COR-L47 (cell line): ENCODE measurements around the gene YY1.

ENCODE experiments used
- DNase-seq: peaks from one replicate; lab custom pipeline; 2025; lab: John Stamatoyannopoulos, UW

The YY1 gene

DNA sequence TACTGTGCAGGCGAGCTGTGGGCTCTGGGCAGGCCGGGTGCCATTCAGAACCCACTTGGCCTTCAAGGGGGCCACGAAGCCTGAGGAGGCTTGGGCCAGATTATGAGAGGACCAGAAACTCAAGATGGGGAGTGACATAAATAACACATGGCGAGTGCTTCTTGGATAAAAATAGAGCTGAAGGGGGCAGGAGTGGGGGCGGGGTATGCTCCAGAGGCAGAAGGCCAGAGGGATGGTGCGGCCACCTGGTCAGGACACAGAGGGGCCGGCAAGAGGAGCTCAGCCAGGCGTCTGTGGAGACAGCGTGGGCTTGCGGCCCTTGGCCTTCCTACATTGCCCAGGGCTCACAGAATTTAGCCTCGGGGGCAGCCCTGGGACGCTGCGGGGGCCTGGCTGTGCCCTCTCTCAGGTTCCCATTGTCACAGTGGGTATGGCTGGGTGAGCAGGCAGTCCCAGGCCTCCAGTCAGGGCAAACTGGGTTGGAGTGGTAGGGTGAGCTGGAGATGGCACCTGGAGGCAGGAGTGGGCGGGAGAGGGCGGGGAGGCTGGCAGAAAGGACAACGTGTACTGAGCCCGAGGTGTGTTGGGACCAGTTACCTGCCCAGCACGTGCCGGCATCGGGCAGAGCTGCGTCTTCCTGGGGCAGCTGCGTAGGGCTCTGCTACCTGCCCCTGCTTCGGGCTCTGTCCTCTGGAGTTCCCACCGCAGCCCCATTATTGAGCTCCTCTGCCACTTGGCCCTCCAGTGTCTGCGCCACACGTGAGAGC, 74.7 kb downstream of the YY1 start:
- no peak for DNase-seq

DNA sequence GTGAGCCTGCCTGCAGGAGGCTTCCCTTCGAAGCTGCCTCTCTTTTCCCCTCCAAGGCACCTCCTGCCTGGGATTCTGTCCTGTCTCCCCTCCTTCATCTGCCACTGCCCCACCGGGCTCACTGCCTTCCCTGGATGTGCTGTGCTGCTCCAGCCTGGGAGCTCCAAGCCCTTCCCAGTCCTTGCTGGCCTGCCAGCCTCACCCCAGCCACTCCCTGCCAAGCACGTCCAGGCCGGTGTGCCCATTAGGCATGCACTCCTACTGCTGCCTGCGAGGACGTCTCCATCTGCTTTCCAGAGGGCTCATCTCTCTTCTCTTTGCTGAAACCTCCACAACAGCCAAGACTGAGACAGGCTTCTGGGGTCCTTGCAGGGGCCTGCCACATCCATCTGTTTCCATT, 75.8 kb downstream of the YY1 start:
- DNase-seq, result no peak

DNA sequence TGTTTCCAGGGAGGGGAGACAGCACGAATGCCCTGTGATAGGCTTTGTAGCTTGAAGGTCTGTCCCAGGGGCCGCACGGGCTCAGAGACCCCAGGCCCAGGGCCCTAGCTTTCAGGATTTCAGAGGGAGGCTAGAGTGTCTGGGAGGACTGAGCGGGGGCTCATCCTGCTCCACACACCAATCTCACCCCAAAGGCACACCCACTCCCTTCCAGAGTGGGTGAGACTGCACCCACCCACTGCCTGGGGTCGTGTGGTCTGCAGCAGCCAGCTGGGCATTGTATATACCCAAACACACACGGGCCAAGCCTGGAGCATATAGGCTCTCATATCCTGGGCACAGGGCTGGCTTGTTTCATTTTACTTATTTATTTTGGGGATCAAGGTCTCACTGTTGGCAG, 78.4 kb downstream of the YY1 start:
- no peak for DNase-seq

DNA sequence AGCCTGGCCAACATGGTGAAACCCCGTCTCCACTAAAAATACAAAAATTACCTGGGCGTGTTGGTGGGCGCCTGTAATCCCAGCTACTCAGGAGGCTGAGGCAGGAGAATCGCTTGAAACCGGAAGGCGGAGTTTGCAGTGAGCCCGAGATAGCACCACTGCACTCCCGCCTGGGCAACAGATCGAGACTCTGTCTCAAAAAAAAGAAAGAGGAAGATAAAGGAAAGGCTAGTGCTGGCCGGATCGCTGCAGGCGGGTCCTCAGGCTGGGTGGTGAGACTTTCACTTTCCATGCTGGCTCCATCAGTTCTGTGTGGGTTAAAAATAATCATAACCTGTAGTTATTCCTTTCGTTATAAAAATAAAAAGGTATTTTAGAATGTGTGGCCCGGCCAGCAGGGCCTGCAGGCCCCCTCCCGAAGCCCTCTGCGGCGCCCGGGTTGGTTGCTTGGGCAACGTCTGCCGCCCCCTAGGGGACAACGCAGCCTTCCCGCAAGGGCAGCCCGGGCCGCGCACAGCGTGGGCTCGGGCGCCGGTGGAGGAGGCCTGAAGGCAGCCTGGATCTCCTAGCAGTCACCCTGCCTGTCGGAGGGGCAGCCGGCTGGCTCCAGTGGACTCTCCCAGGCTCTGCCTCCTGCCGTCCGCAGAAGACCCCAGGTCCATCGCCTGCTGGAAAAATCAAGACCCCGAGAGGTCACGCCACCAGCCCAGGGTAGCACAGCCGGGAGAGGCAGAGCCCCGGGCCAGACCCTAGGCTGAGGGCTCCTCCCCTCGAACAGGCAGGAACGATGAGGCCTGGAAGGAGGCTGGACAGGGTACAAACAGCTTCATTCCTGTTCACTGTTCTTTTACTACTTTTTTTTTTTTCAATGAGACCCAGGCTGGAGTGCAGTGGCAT, 79.2 kb downstream of the YY1 start:
- no peak for DNase-seq

DNA sequence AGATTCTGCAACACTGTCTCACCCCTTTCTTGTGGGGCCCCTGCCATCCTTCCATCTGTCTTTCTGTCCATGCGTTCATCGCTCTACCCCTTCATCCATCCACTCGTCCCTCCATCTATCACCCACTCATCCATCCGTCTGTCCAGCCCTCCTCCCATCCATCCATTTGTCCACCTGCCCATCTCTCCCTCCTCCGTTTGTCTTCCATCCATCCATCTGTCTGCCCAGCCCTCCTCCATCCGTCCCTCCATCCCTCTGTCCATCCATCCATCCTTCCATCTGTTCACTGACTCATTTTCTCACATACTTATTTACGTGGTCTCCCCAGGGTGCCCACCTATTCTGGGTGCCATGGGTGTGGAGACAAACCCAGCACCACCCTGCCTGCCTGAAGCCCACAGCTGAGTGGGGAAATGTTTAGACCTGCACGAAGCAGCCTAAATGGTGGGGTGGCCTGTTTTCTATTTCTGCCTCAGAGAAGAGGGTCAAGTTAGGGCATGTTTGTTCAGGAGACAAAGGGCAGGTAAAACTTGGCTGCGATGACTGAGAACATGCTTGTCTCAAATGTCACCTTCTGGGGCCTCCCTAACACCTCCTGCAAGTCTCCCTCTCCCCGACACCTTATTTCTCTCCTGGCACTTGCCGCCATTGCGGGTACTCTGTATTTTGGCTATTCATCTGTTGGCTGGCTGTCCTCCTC, 81.4 kb downstream of the YY1 start:
- no peak for DNase-seq

DNA sequence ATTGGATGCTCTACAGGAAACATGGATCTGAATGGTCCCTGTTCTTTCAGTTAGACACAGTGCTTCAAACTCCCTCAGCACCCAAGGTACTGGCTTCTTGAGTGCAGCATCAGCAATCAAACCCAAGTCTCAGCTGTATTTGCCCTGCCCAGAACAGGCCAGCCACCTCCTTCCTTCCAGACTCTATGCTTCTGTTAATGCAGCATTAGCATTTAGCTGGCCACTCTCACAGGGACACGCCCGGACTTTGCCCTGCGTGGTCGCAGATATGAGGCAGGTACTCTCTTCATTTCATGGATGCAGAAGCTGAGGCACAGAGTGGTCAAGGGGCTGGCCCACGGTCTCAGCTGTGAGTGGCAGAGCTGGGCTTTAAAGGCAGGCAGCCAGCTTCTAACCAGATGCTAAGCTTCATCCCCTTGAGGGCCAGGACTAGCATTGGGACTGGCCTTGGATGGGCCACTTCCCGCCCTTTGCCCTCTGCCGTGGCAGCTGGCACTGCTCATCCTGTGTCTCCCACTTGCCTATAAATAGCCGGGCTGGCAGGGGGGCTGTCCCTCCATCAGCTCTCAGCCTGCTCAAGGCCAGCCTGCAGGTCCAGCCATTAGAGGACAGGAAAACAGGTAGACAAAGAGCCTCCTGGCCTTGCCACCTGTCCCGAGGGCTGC, 82.7 kb downstream of the YY1 start:
- no peak for DNase-seq

DNA sequence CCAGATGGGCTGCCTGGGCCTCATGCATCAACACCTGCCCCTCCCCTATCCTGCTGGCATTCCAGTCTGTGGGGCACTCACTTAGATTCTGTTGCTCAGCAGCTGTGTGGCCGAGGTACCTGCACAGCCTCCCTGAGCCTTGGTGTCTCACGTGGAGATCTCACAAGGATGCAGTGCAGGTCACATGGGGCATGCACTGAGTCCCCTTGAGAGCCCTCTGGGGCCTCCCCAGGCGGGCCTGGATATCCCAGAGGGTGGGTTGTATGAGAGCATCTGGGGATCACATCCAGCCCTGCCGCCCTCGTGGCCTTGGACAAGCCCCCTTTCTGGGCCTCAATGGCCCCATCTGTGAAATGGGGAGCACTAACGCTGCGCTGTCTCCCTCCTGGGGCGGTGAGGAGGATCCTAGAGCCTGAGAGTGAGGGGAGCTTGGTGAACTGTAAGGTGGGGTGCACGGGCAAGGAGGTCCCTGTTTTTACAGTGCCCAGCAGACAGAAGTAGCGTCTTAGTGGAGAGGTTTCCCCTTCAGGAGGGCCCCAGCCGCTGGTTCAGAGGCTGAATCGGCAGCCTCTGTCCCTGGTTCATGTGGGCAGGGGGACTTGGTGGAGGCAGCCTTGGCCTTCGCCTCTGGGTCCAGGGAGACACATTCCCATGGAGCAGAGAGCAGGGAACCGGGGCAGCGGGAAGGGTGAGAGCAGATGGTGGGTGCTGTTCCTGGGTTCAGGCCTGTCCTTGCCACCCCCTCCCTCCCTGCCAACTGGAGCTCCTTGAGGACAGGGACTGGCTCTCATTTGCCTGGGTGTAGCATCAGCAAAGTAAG, 83.4 kb downstream of the YY1 start:
- no peak for DNase-seq

DNA sequence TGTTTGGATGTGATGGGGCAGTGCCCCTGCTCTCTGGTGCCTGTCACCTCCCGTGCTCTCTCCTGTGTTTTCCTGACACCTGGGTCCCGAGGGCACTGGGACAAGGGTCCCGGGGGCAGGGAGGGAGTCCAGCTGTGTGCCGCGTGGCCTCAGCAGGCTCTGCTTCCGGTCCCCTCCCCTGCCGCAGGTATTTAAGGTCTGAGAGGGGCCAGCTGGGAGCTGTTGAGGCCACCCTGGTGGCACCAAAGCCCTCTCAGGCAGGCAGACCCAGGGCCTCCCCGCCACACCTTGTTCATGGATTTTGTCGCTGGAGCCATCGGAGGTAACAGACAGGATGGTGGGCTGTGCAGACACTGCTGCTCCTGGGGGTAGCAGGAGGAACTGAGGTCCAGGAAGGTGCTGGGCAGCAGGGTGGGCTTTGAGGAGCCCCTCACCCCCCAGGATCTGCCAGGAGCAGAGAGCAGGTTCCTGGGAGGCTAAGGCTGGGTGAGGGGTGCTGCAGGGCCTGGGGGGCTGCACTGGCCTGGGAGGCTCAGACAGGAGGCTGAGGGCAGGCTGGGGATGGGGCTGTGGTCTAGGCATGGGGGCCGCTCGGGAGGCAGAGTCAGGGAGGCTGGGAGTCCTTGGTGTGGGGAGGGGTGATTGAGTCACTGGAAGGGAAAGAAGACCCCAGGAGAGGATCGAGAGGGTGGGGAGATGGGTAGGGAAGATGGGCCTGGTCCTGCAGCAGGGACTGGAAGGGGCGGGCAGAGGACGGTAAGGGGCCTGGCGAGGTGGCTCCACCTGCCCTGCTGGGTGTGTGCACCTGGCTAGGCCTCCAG, 84.4 kb downstream of the YY1 start, which contains the start of gene SLC25A47:
TSS of gene SLC25A47 (plus strand) at position 219 of the 821 bp plus-strand sequence. CDS start at position 295, 76 bp downstream.
- DNase-seq, result no peak

DNA sequence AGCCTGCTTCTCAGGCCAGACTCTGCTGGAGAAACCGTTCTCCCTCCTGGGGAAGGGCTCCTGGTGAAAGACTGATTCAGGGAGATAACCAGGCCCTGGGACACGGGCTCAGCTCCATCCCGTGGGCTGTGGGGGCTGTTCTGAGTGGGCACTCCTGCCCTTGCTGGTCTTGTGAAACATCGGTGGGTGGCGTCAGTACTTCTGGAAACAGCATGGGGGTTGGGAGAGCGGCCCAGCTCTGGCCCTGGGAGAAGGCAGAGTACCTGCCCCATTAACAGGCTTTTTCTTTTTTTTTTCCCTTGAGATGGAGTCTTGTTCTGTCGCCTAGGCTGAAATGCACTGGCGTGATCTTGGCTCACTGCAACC, 85.0 kb downstream of the YY1 start:
- DNase-seq, result no peak

DNA sequence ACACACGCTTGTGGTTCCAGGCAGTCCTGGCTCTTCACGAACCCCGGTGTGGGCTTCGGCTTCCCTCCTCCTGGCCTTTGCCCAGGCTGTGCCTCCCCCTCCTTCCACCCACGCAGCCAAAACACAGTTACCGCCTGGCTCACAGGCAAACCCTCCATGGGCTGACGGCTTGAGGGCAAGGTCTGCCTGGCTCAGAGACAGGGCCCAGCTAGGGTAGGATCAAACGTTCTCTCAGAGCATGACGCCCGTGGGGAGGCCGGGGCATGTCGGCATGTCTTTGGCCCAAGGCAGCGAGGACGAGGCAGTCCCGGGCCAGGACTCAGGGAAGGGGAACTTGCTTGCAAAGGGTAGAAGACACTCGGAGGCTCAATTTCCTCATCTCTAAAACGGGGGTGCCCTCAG, 86.3 kb downstream of the YY1 start:
- DNase-seq, result no peak

DNA sequence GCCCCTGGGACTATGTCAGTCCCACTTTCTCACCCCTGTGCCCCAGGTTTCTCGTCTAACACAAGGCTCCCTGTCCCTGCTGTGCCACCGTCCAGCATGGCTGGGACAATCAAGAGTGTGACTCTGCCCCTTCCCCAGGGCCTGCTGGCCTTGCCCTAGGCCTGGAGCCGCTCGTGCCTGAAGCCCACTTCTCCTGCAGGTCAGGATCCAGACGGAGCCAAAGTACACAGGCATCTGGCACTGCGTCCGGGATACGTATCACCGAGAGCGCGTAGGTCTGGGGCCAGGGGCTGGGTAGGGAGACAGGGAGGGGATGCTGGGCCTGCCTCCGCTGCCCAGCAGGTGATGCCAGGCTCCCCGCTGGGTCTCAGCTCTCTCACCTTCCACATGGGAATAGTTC, 87.0 kb downstream of the YY1 start:
- DNase-seq, result no peak

DNA sequence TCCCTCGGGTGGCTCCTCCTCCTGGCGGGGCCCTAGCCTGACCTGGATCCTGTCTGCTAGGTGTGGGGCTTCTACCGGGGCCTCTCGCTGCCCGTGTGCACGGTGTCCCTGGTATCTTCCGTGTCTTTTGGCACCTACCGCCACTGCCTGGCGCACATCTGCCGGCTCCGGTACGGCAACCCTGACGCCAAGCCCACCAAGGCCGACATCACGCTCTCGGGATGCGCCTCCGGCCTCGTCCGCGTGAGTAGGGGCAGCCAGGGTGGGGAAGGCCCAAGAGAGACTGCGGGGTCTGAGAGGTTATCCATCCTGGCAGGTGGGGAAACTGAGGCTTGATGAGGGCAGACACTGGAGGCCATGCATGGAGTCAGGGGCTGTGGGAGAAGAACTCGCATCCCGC, 88.2 kb downstream of the YY1 start:
- no peak for DNase-seq

DNA sequence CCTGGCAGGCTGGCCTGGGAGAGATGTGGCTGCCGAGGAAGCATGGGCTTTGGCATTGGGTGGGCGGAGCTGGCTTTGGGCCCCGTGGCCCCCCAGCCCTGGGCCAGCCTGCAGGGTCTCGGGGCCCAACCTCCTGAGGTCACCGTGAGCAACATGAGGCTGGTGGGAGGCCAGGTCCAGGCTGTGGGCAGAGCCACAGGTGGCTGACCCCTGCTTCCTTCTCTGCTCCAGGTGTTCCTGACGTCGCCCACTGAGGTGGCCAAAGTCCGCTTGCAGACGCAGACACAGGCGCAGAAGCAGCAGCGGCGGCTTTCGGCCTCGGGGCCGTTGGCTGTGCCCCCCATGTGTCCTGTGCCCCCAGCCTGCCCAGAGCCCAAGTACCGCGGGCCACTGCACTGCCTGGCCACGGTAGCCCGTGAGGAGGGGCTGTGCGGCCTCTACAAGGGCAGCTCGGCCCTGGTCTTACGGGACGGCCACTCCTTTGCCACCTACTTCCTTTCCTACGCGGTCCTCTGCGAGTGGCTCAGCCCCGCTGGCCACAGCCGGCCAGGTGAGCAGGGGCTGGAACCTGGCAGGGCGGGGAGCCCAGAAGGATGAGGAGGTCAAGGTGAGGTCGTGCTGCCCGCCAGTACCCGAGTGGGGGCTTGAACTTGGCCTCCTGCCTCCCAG, 89.7 kb downstream of the YY1 start:
- no peak for DNase-seq

DNA sequence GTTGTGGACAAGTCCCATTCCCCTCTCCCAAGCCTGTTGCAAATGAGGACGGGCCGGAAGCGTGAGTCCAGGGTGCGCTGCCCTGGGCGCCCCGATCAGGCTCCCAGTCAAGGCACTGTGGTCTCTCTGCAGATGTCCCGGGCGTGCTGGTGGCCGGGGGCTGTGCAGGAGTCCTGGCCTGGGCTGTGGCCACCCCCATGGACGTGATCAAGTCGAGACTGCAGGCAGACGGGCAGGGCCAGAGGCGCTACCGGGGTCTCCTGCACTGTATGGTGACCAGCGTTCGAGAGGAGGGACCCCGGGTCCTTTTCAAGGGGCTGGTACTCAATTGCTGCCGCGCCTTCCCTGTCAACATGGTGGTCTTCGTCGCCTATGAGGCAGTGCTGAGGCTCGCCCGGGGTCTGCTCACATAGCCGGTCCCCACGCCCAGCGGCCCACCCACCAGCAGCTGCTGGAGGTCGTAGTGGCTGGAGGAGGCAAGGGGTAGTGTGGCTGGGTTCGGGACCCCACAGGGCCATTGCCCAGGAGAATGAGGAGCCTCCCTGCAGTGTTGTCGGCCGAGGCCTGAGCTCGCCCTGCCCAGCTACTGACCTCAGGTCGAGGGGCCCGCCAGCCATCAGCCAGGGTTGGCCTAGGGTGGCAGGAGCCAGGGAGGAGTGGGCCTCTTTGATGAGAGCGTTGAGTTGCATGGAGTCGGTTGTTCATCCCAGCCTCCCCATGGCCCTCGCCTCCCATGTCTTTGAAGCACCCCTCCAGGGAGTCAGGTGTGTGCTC, 90.5 kb downstream of the YY1 start:
- DNase-seq, result no peak

DNA sequence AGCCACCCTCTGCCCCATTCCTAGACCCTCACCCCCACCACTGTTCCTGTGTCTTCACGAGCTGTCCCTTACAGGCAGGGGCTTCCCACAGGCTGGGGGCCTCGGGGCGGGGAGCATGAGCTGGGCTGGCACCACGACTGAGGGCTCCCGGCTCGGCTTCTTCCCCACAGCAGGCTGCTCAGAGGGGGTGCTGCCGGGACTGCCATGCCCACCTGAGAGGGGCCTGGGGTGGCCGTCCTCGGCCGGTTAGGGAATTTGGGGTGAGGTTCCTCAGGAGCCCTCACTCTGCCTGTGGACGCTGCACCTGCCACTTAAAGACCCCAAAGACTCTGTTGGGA, 91.0 kb downstream of the YY1 start:
- no peak for DNase-seq

DNA sequence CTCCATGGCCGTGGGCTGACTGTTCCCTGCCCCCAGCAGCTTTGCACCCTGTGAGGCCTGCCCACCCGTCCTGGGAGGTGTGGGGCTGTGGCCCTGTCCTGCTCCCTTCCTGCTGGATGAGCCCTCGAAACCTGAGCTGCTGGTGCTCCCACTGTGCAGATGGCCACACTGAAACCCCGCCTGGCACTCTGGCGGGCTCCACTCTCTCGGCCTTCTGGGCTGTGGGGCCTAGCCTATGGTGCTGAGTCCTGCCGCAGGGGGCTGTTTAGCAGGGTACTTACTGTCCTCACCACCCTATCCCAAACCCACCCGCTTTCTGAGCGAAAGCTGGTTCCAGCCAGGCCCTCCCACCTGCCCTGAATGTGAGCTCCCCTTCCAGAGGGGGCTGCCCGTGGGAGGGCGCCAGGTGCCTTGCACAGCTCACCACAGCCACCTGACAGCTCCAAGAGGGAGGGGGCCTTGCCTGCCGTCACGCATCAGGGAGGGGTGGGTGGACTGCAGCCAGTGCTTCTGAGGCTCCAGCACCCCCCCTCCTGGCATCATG, 91.5 kb downstream of the YY1 start:
- peak; percentile 47 for DNase-seq

DNA sequence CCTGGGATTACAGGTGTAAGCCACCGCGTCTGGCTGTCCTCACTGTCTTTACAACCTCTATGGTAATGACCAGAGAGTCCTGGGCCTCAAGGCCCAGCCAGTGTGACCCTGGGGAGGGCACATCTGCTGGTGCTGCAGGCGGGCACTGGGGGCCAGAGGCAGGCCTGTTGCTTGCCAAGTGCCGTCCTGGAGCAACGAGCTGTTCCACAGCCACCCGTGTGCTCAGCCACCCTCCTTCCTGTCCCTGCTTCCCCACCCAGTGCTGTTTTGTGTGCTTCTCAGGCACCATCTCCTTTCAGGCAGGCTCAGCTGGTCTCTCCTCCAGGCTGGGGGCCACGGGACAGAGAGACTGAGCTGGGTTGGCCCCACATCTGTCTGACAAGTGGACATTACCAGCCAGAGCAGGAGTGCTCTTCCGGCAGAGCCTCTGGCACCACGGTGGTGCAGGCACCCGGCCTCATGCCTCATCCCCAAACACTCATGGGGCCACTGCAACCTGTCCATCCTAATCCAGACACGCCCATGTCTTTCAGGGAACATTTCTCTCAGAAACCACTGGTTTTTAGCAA, 93.2 kb downstream of the YY1 start:
- no peak for DNase-seq
